Activated CD4-positive, alpha-beta T cell treated with anti-CD3 and anti-CD28 coated beads for 36 hours (primary cell): ENCODE measurements around the gene AGAP2. TPM values are rescaled to one million over a fixed set of nuclear protein-coding genes. Genes with fewer than 3 reads are reported as not detected.
"Not testable (repeated sequence)": the region's sequence is repeated elsewhere in the genome, so short reads cannot be mapped to it uniquely, and the experiment has no call there.

ENCODE experiments used
- ATAC-seq: fragments of 200-7000 bp; cut with Tn5 transposase; one replicate; pipeline ENCODE4 v1.10.0; 2021; ENCODE audit warnings: mild to moderate bottlenecking, moderate library complexity
- CTCF ChIA-PET: fragments of 350-600 bp; sonication (Branson Sonifier 250); formaldehyde crosslinking; loops from one replicate; lab custom pipeline; 2021; ENCODE audit warnings: antibody characterized with exemption; lab: Charles Lee
- POLR2A ChIA-PET: fragments of 350-600 bp; sonication (Branson Sonifier 250); formaldehyde crosslinking; loops from one replicate; lab custom pipeline; 2021; ENCODE audit warnings: antibody characterized with exemption, inconsistent platforms; lab: Charles Lee
- DNase-seq: peaks from one replicate; pipeline ENCODE4 v3.0.0-alpha.2; 2020
- H3K27ac Mint-ChIP-seq: one replicate; pipeline ENCODE4 v1.8.0; 2021; ENCODE audit warnings: mixed read lengths
- H3K27me3 Mint-ChIP-seq: one replicate; pipeline ENCODE4 v1.8.0; 2021; ENCODE audit warnings: mixed read lengths
- H3K36me3 Mint-ChIP-seq: one replicate; pipeline ENCODE4 v1.8.0; 2021; ENCODE audit warnings: low read depth, mixed read lengths
- H3K4me1 Mint-ChIP-seq: one replicate; pipeline ENCODE4 v1.8.0; 2021; ENCODE audit warnings: mixed read lengths
- H3K4me3 Mint-ChIP-seq: one replicate; pipeline ENCODE4 v1.8.0; 2021; ENCODE audit warnings: mild to moderate bottlenecking, moderate library complexity, mixed read lengths
- H3K9me3 Mint-ChIP-seq: one replicate; pipeline ENCODE4 v1.8.0; 2021; ENCODE audit warnings: low read depth, mixed read lengths
- intact Hi-C, 2 experiments: fragments of 100-400 bp; cut with DNase I in 1 of 2; cut with micrococcal nuclease in 1 of 2; formaldehyde crosslinking; loops; one replicate each; pipeline versions ENCODE4 v1.14.2 to v1.15.1; 2022 to 2024; cut with DNase I, micrococcal nuclease
- total RNA-seq, 2 experiments: library from RNA; stranded (reverse); gene quantifications; one replicate each; pipeline ENCODE4 v1.2.3, GENCODE V29; 2021

Gene AGAP2
- total RNA-seq, 2 experiments from 2014 or later, result 28.0 to 46.9 TPM

DNA sequence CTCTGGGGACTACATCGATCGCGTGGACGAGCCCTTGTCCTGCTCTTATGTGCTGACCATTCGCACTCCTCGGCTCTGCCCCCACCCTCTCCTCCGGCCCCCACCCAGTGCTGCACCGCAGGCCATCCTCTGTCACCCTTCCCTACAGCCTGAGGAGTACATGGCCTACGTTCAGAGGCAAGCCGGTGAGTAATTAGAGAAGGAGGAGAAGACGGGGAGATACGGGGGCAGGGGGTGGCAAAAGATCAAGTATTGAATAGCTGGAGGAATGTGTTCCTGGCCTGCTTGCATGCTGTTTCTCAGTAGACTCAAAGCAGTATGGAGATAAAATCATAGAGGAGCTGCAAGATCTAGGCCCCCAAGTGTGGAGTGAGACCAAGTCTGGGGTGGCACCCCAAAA lies 22.8 kb downstream of the AGAP2 start:
- Mint-ChIP-seq H3K4me1 (no peaks in the 10 kb centered on the region), H3K4me3 (no peak overlapping the region), H3K36me3 (peaks cover 37% of the 10 kb centered on the region), H3K9me3 (no peaks in the 10 kb centered on the region), H3K27ac (no peak overlapping the region), H3K27me3 (no peaks in the 10 kb centered on the region)
- ATAC-seq, result no peak
- intact Hi-C loops, result no loop called here
- CTCF ChIA-PET, result interaction anchor here (0.6 to 1.4 kb wide), 3 partner anchors 11 to 844 kb away, joined by 3 to 5 read pairs (median 4); no protein-coding TSS in a partner anchor
- POLR2A ChIA-PET, result no interaction called here
- no peak for DNase-seq

GRCh38 chr12:57715036-57715748 lies 23.4 kb downstream of the AGAP2 start:
- ATAC-seq, POLR2A ChIA-PET, intact Hi-C loops, H3K4me3 Mint-ChIP-seq, H3K9me3 Mint-ChIP-seq, DNase-seq, H3K27ac Mint-ChIP-seq, H3K4me1 Mint-ChIP-seq, H3K27me3 Mint-ChIP-seq: not testable (repeated sequence)
- peaks cover 37% of the 10 kb centered on the region for H3K36me3 Mint-ChIP-seq
- CTCF ChIA-PET, result interaction anchor here (0.6 to 1.4 kb wide), 3 partner anchors 11 to 844 kb away, joined by 3 to 5 read pairs (median 4); no protein-coding TSS in a partner anchor

DNA sequence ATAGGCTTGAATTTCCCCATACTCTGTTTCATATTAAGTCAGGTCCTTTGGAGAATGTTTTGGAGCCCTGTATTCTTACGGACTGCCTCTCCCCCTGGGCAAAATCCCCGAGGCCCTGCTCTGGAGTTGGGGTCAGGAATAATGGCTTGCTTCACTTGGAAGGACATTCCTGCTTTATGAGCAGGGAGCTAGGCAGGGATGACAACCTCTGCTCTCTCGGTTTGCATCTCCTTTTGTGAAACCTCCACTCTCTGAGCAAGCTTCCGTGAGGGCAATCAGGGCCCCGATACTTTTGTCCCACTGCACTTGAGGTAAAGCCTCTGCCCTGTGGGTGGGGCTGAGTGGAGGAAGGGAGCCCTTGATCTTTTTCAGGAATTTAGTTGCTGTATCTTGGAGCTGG lies 25.3 kb downstream of the AGAP2 start:
- ChIA-PET POLR2A (no interaction called here), CTCF (no interaction called here)
- Mint-ChIP-seq H3K4me1 (no peaks in the 10 kb centered on the region), H3K27me3 (no peaks in the 10 kb centered on the region), H3K9me3 (no peaks in the 10 kb centered on the region), H3K27ac (no peak overlapping the region), H3K36me3 (peaks cover 27% of the 10 kb centered on the region), H3K4me3 (no peak overlapping the region)
- DNase-seq (no peak), ATAC-seq (no peak)
- intact Hi-C loops, result no loop called here

GRCh38 chr12:57712701-57713100 lies 25.8 kb downstream of the AGAP2 start:
- H3K9me3 Mint-ChIP-seq, result no peaks in the 10 kb centered on the region
- no peaks in the 10 kb centered on the region for H3K27me3 Mint-ChIP-seq
- peaks cover 23% of the 10 kb centered on the region for H3K36me3 Mint-ChIP-seq
- H3K27ac Mint-ChIP-seq, result no peak overlapping the region
- ChIA-PET CTCF (no interaction called here), POLR2A (no interaction called here)
- no peak overlapping the region for H3K4me3 Mint-ChIP-seq
- intact Hi-C loops, result no loop called here
- no peaks in the 10 kb centered on the region for H3K4me1 Mint-ChIP-seq
- ATAC-seq (no peak), DNase-seq (no peak)

- intact Hi-C loops, result no loop called here
- Mint-ChIP-seq H3K4me3 (no peak overlapping the region), H3K27me3 (no peaks in the 10 kb centered on the region), H3K36me3 (peaks cover 49% of the 10 kb centered on the region), H3K27ac (no peak overlapping the region), H3K4me1 (no peaks in the 10 kb centered on the region), H3K9me3 (peaks cover 3% of the 10 kb centered on the region)
- DNase-seq, result no peak
- CTCF ChIA-PET, result interaction anchor here (0.5 to 0.6 kb wide), 3 partner anchors 18 to 708 kb away, joined by 3 to 5 read pairs (median 3); no protein-coding TSS in a partner anchor
- POLR2A ChIA-PET, result no interaction called here
- no peak for ATAC-seq
Measured at GRCh38 chr12:57708296-57708695, 30.2 kb downstream of the AGAP2 start.

DNA sequence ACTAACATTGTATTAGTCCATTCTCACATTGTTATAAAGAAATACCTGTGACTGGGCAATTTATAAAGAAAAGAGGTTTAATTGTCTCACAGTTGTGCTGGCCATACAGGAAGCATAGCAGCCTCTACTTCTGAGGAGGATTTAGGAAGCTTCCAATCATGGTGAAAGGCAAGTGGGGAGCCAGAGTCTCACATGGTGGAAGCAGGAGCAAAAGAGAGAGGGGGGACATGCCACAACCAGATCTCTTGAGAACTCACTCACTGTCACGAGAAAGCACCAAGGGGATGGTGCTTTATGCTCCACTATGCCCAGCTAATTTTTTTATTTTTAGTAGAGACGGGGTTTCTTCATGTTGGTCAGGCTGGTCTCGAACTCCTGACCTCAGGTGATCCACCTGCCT lies 31.3 kb downstream of the AGAP2 start:
- intact Hi-C loops, result no loop called here
- POLR2A ChIA-PET, result interaction anchor here (0.6 kb wide), 1 partner anchor 160 kb away, joined by 3 read pairs; no protein-coding TSS in a partner anchor
- Mint-ChIP-seq H3K4me1 (no peaks in the 10 kb centered on the region), H3K27me3 (no peaks in the 10 kb centered on the region), H3K27ac (no peak overlapping the region), H3K4me3 (no peak overlapping the region), H3K9me3 (peaks cover 3% of the 10 kb centered on the region), H3K36me3 (peaks cover 57% of the 10 kb centered on the region)
- ATAC-seq (no peak), DNase-seq (no peak)
- CTCF ChIA-PET, result no interaction called here

DNA sequence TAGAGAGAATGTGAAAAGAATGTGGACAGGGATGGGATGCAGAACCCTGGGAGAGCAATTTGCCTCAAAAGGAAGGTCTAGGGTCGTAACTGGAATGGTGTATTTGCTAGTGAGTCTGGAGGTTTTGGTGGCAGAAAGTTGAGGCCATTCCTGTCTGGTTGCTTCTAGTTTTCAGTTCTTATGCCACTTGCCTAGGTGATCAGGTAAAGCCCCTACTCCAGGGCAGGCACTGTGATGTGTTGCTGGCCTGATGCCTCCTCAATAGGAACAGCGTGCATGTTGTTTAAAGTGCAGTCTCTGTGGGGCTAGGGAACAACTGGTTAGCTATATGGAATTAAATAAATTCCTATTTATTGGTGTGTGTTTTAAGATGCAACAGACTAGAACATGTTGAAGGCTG lies 38.2 kb downstream of the AGAP2 start:
- H3K4me1 Mint-ChIP-seq, result peaks cover 4% of the 10 kb centered on the region
- no peak overlapping the region for H3K4me3 Mint-ChIP-seq
- H3K9me3 Mint-ChIP-seq, result peaks cover 3% of the 10 kb centered on the region
- H3K27ac Mint-ChIP-seq, result no peak overlapping the region
- DNase-seq (no peak), ATAC-seq (no peak)
- ChIA-PET POLR2A (no interaction called here), CTCF (interaction anchor here (0.9 kb wide), 1 partner anchor 35 kb away, joined by 3 read pairs; no protein-coding TSS in a partner anchor)
- no peaks in the 10 kb centered on the region for H3K27me3 Mint-ChIP-seq
- peaks cover 59% of the 10 kb centered on the region for H3K36me3 Mint-ChIP-seq
- intact Hi-C loops, result no loop called here

DNA sequence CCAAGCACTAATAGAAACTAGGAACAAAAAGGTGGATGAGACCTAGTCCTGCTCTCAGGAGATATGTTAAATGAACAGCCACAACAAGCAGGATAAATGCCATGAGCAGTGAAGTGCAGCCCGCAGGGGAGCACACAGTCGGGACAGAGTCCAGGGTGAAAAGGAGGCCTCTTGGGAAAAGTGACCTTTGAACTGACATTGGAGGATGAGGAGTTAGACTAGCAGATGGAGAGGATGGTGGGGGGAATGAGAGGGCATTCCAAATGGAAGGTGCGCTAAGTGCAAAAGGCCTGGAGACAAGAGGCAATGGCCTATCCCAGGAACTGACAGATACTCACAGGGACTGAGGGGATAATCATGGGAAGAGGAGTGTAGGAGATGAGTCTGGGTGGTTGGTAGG lies 40.1 kb downstream of the AGAP2 start:
- ChIA-PET POLR2A (no interaction called here), CTCF (interaction anchor here (0.6 to 0.9 kb wide), 2 partner anchors 114 to 919 kb away, joined by 3 read pairs; no protein-coding TSS in a partner anchor)
- peaks cover 4% of the 10 kb centered on the region for H3K4me1 Mint-ChIP-seq
- DNase-seq (no peak), ATAC-seq (no peak)
- no peak overlapping the region for H3K4me3 Mint-ChIP-seq
- intact Hi-C loops, result no loop called here
- no peak overlapping the region for H3K27ac Mint-ChIP-seq
- H3K9me3 Mint-ChIP-seq, result no peaks in the 10 kb centered on the region
- peaks cover 45% of the 10 kb centered on the region for H3K36me3 Mint-ChIP-seq
- H3K27me3 Mint-ChIP-seq, result no peaks in the 10 kb centered on the region

- intact Hi-C loops, result no loop called here
- Mint-ChIP-seq H3K27me3 (no peaks in the 10 kb centered on the region), H3K9me3 (no peaks in the 10 kb centered on the region), H3K27ac (no peak overlapping the region), H3K4me3 (no peak overlapping the region), H3K4me1 (peaks cover 4% of the 10 kb centered on the region), H3K36me3 (peaks cover 31% of the 10 kb centered on the region)
- ChIA-PET POLR2A (interaction anchor here (0.7 kb wide), 1 partner anchor 98 kb away, joined by 8 read pairs; no protein-coding TSS in a partner anchor), CTCF (interaction anchor here (0.6 kb wide), 1 partner anchor 183 kb away, joined by 3 read pairs; no protein-coding TSS in a partner anchor)
- ATAC-seq (no peak), DNase-seq (no peak)
Measured at GRCh38 chr12:57697076-57697475, 41.5 kb downstream of the AGAP2 start.

DNA sequence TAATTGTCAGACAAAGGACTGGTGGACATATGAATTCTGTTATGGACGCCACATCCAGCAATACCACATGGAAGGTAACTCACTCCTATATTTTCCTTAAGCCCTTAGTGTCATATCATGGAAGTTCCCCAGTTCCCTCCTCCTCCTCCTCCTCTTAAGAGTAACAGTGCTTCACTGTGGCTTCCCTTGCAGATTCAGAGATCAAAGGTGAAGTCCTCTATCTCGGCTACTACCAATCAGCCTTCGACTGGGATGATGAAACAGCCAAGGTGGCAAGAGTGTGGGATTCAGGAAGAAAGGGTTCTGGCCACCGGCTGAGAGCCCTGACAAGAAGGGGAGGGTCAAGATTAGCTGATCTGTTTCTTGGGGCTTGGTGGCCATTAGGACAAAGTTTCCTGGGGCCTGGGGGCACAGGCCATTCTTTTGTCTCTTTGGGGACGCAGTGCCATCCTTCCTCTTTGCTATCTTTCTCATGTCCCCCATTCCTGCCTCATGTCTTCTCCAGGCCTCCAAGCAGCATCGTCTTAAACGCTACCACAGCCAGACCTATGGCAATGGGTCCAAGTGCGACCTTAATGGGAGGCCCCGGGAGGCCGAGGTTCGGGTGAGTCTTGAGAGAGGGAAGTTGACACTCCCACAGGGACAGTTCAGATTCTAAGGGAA lies 42.6 kb downstream of the AGAP2 start:
- ChIA-PET CTCF (no interaction called here), POLR2A (no interaction called here)
- no peak for DNase-seq
- Mint-ChIP-seq H3K4me1 (peaks cover 4% of the 10 kb centered on the region), H3K4me3 (no peak overlapping the region), H3K9me3 (no peaks in the 10 kb centered on the region), H3K27me3 (no peaks in the 10 kb centered on the region), H3K36me3 (peaks cover 30% of the 10 kb centered on the region), H3K27ac (no peak overlapping the region)
- intact Hi-C loops, result loop anchor here (2.0 kb wide), 3 partner anchors 49 to 245 kb away; partner anchors contain the start of genes ATP23 (in 1 of the 2), CDK4 (in 1 of the 2) and TSPAN31 (in 1 of the 2)
- no peak for ATAC-seq

- no peak overlapping the region for H3K4me3 Mint-ChIP-seq
- H3K4me1 Mint-ChIP-seq, result peaks cover 4% of the 10 kb centered on the region
- ChIA-PET POLR2A (no interaction called here), CTCF (interaction anchor here (1.8 to 2.7 kb wide), 2 partner anchors 38 to 65 kb away, joined by 5 to 6 read pairs; no protein-coding TSS in a partner anchor)
- intact Hi-C loops, result loop anchor here (1.0 to 5.0 kb wide), 8 partner anchors 47 to 246 kb away; partner anchors contain the start of genes ARHGAP9 (in 1 of the 2), ATP23 (in 1 of the 2), B4GALNT1 (in 1 of the 2) and CDK4 (in 1 of the 2)
- no peak for ATAC-seq
- peaks cover 26% of the 10 kb centered on the region for H3K36me3 Mint-ChIP-seq
- H3K9me3 Mint-ChIP-seq, result no peaks in the 10 kb centered on the region
- H3K27ac Mint-ChIP-seq, result no peak overlapping the region
- peak; percentile 46 for DNase-seq
- H3K27me3 Mint-ChIP-seq, result peaks cover 5% of the 10 kb centered on the region
Measured at GRCh38 chr12:57694459-57695019, 44.0 kb downstream of the AGAP2 start.
